Mesenchymal stem cell (in vitro differentiated cells and primary cell): ENCODE results near the gene CDH2.

Source experiments
- DNase-seq: peaks from one replicate; pipeline ENCODE4 v3.0.0-alpha.2; 2013
- H2AFZ ChIP-seq: one replicate; pipeline ENCODE4 v1.6.1; 2013; ENCODE audit warnings: low read depth, mild to moderate bottlenecking, control low read depth, inconsistent platforms, low read length, moderate library complexity
- H2AK5ac ChIP-seq: 2 replicates; pipeline ENCODE4 v1.6.1; 2013; ENCODE audit warnings: low read length, moderate library complexity, mild to moderate bottlenecking, inconsistent platforms; ENCODE audit not compliant: severe bottlenecking
- H2BK120ac ChIP-seq: one replicate; pipeline ENCODE4 v1.6.1; 2013; ENCODE audit warnings: low read depth, mild to moderate bottlenecking, inconsistent platforms, low read length, moderate library complexity
- H2BK12ac ChIP-seq, 2 experiments: one replicate each; pipeline ENCODE4 v1.6.1; 2013; ENCODE audit warnings: inconsistent platforms in 2 of 2, low read length in 2 of 2, mild to moderate bottlenecking in 2 of 2, moderate library complexity in 2 of 2, control low read depth in 1 of 2
- H2BK15ac ChIP-seq: one replicate; pipeline ENCODE4 v1.6.1; 2013; ENCODE audit warnings: mild to moderate bottlenecking, low read depth, inconsistent platforms; ENCODE audit not compliant: poor library complexity, severe bottlenecking
- H2BK5ac ChIP-seq: 2 replicates; pipeline ENCODE4 v1.6.1; 2013; ENCODE audit warnings: low read depth, mild to moderate bottlenecking, low read length, control low read depth, inconsistent platforms; ENCODE audit not compliant: poor library complexity, severe bottlenecking
- H3K14ac ChIP-seq, 2 experiments: one replicate each; pipeline ENCODE4 v1.6.1; 2013; ENCODE audit warnings: inconsistent platforms in 2 of 2, low read length in 2 of 2, control low read depth in 1 of 2, mild to moderate bottlenecking in 1 of 2, moderate library complexity in 1 of 2
- H3K18ac ChIP-seq, 2 experiments: one replicate each; pipeline ENCODE4 v1.6.1; 2013; ENCODE audit warnings: inconsistent platforms in 2 of 2, low read length in 2 of 2, control low read depth in 1 of 2, low read depth in 1 of 2, mild to moderate bottlenecking in 1 of 2
- H3K23ac ChIP-seq, 2 experiments: one replicate each; pipeline ENCODE4 v1.6.1; 2013; ENCODE audit warnings: inconsistent platforms in 2 of 2, low read length in 2 of 2, mild to moderate bottlenecking in 2 of 2, moderate library complexity in 2 of 2, control low read depth in 1 of 2
- H3K27ac ChIP-seq: 2 replicates; pipeline ENCODE4 v1.5.1; 2013; ENCODE audit warnings: mild to moderate bottlenecking, moderate library complexity, low read length, control low read depth, inconsistent platforms; ENCODE audit not compliant: poor library complexity, severe bottlenecking
- H3K27me3 ChIP-seq, 2 experiments: 2 replicates each; pipeline versions ENCODE4 v1.6.1 to v1.7.0; 2013; ENCODE audit warnings: low read length in 2 of 2, mild to moderate bottlenecking in 2 of 2, moderate library complexity in 2 of 2, control low read depth in 1 of 2, inconsistent platforms in 1 of 2; ENCODE audit not compliant: control insufficient read depth in 1 of 2, insufficient read depth in 1 of 2
- H3K36me3 ChIP-seq, 2 experiments: 2 replicates each; pipeline versions ENCODE4 v1.6.1 to v1.7.0; 2013; ENCODE audit warnings: low read length in 2 of 2, control low read depth in 1 of 2, inconsistent platforms in 1 of 2, low read depth in 1 of 2, mild to moderate bottlenecking in 1 of 2; ENCODE audit not compliant: insufficient read depth in 2 of 2, control insufficient read depth in 1 of 2
- H3K4ac ChIP-seq, 2 experiments: one replicate each; pipeline ENCODE4 v1.6.1; 2013; ENCODE audit warnings: inconsistent platforms in 2 of 2, low read length in 2 of 2, mild to moderate bottlenecking in 2 of 2, moderate library complexity in 2 of 2, control low read depth in 1 of 2, low read depth in 1 of 2
- H3K4me1 ChIP-seq: 2 replicates; pipeline ENCODE4 v1.6.1; 2013; ENCODE audit warnings: low read depth, low read length, control low read depth; ENCODE audit not compliant: control insufficient read depth, insufficient read depth
- H3K4me2 ChIP-seq: 2 replicates; pipeline ENCODE4 v1.6.1; 2013; ENCODE audit warnings: low read length, mild to moderate bottlenecking, inconsistent platforms; ENCODE audit not compliant: poor library complexity, severe bottlenecking
- H3K4me3 ChIP-seq, 2 experiments: 2 replicates each; pipeline versions ENCODE4 v1.5.1 to v1.7.0; 2013; ENCODE audit warnings: low read length in 2 of 2, mild to moderate bottlenecking in 2 of 2, control low read depth in 1 of 2, low read depth in 1 of 2; ENCODE audit not compliant: insufficient read depth in 1 of 2
- H3K79me1 ChIP-seq: replicated peaks from 2 replicates; pipeline ENCODE4 v1.6.1; 2013; ENCODE audit warnings: mild to moderate bottlenecking, control low read depth, low read length, inconsistent platforms; ENCODE audit not compliant: poor library complexity, severe bottlenecking
- H3K9ac ChIP-seq: 2 replicates; pipeline ENCODE4 v1.7.0; 2013; ENCODE audit warnings: mild to moderate bottlenecking, low read length, moderate library complexity
- H3K9me3 ChIP-seq: 2 replicates; pipeline ENCODE4 v1.7.0; 2013; ENCODE audit warnings: mild to moderate bottlenecking, low read length; ENCODE audit not compliant: control insufficient read depth
- H4K8ac ChIP-seq: one replicate; pipeline ENCODE4 v1.6.1; 2013; ENCODE audit warnings: inconsistent platforms, mild to moderate bottlenecking, low read length, moderate library complexity
- H4K91ac ChIP-seq: one replicate; pipeline ENCODE4 v1.6.1; 2013; ENCODE audit warnings: mild to moderate bottlenecking, low read length, inconsistent platforms
- WGBS: methylation state at CpG from one replicate; pipeline ENCODE4 v1.1.7; 2013; ENCODE audit warnings: mixed read lengths; 5-methylcytosine and 5-hydroxymethylcytosine counted together

CDH2 gene

GRCh38 chr18:28048612-28049011 is 128.3 kb downstream of the CDH2 start:
- Histone ChIP-seq H2AFZ (no peak overlapping the region), H3K9ac (no peak overlapping the region), H3K4me1 (peaks cover 2% of the 10 kb centered on the region), H3K27ac (no peak overlapping the region), H3K23ac (no peak overlapping the region), H3K27me3 (no peaks in the 10 kb centered on the region), H2BK15ac (no peak overlapping the region), H3K36me3 (no peaks in the 10 kb centered on the region), H2BK120ac (no peak overlapping the region), H2BK12ac (no peak overlapping the region), H3K4me3 (no peak overlapping the region), H3K4ac (no peak overlapping the region), H2BK5ac (no peak overlapping the region), H4K91ac (no peak overlapping the region), H3K14ac (no peak overlapping the region), H2AK5ac (no peak overlapping the region), H3K4me2 (no peak overlapping the region), H3K79me1 (peaks cover 16% of the 10 kb centered on the region), H3K18ac (no peak overlapping the region), H3K9me3 (no peaks in the 10 kb centered on the region), H4K8ac (no peak overlapping the region)
- no peak for DNase-seq
- WGBS, result 58% methylated on average over 2 of the region's 2 CpGs

- 40% methylated on average over 2 of the region's 3 CpGs for WGBS
- Histone ChIP-seq H3K36me3 (no peaks in the 10 kb centered on the region), H2AK5ac (no peak overlapping the region), H3K4ac (no peak overlapping the region), H4K8ac (no peak overlapping the region), H2AFZ (no peak overlapping the region), H3K9me3 (no peaks in the 10 kb centered on the region), H3K18ac (no peak overlapping the region), H3K27me3 (no peaks in the 10 kb centered on the region), H3K23ac (no peak overlapping the region), H2BK5ac (no peak overlapping the region), H3K4me2 (no peak overlapping the region), H3K79me1 (peaks cover 13% of the 10 kb centered on the region), H4K91ac (no peak overlapping the region), H2BK15ac (no peak overlapping the region), H3K4me1 (peaks cover 2% of the 10 kb centered on the region), H3K9ac (no peak overlapping the region), H3K4me3 (no peak overlapping the region), H3K14ac (no peak overlapping the region), H2BK120ac (no peak overlapping the region), H3K27ac (peak overlapping the region; percentile 76), H2BK12ac (no peak overlapping the region)
- no peak for DNase-seq
Measured at GRCh38 chr18:28045880-28046279, 131.1 kb downstream of the CDH2 start.

GRCh38 chr18:28045176-28045810 is 131.6 kb downstream of the CDH2 start:
- 6% methylated on average over 3 of the region's 3 CpGs for WGBS
- H3K36me3 ChIP-seq, result no peaks in the 10 kb centered on the region
- H3K14ac ChIP-seq, result no peak overlapping the region
- DNase-seq, result peak; percentile 75
- no peaks in the 10 kb centered on the region for H3K9me3 ChIP-seq
- H4K91ac ChIP-seq, result no peak overlapping the region
- H3K4me3 ChIP-seq, result no peak overlapping the region
- H3K4me1 ChIP-seq, result peaks cover 2% of the 10 kb centered on the region
- H3K4ac ChIP-seq, result no peak overlapping the region
- no peak overlapping the region for H3K23ac ChIP-seq
- H2BK120ac ChIP-seq, result no peak overlapping the region
- H3K27ac ChIP-seq, result peak overlapping the region; percentile 76
- H2BK12ac ChIP-seq, result no peak overlapping the region
- H2AK5ac ChIP-seq, result no peak overlapping the region
- H3K18ac ChIP-seq, result no peak overlapping the region
- no peaks in the 10 kb centered on the region for H3K27me3 ChIP-seq
- no peak overlapping the region for H3K9ac ChIP-seq
- no peak overlapping the region for H4K8ac ChIP-seq
- no peak overlapping the region for H2AFZ ChIP-seq
- peaks cover 12% of the 10 kb centered on the region for H3K79me1 ChIP-seq
- H3K4me2 ChIP-seq, result no peak overlapping the region
- H2BK5ac ChIP-seq, result no peak overlapping the region
- no peak overlapping the region for H2BK15ac ChIP-seq

- Histone ChIP-seq H3K27me3 (no peaks in the 10 kb centered on the region), H3K4me2 (no peak overlapping the region), H2AK5ac (peak overlapping the region; percentile 4), H3K27ac (no peak overlapping the region), H3K23ac (no peak overlapping the region), H3K4me3 (no peak overlapping the region), H4K8ac (no peak overlapping the region), H3K9me3 (no peaks in the 10 kb centered on the region), H3K14ac (no peak overlapping the region), H3K4ac (no peak overlapping the region), H3K18ac (no peak overlapping the region), H2BK5ac (peak overlapping the region; percentile 19), H3K36me3 (no peaks in the 10 kb centered on the region), H2BK15ac (no peak overlapping the region), H2BK120ac (no peak overlapping the region), H3K9ac (no peak overlapping the region), H2BK12ac (no peak overlapping the region), H4K91ac (no peak overlapping the region), H2AFZ (no peak overlapping the region), H3K79me1 (peaks cover 11% of the 10 kb centered on the region), H3K4me1 (peaks cover 4% of the 10 kb centered on the region)
- WGBS, result 96% methylated on average over 4 of the region's 4 CpGs
- DNase-seq, result no peak
Measured at GRCh38 chr18:28044036-28044435, 132.9 kb downstream of the CDH2 start.
